ENCODE measurements around the gene PLEKHG3. TPM values are rescaled to one million over a fixed set of nuclear protein-coding genes. Genes with fewer than 3 reads are reported as not detected.

Gene PLEKHG3
- total RNA-seq, 1 donor, result 11.2 TPM

DNA sequence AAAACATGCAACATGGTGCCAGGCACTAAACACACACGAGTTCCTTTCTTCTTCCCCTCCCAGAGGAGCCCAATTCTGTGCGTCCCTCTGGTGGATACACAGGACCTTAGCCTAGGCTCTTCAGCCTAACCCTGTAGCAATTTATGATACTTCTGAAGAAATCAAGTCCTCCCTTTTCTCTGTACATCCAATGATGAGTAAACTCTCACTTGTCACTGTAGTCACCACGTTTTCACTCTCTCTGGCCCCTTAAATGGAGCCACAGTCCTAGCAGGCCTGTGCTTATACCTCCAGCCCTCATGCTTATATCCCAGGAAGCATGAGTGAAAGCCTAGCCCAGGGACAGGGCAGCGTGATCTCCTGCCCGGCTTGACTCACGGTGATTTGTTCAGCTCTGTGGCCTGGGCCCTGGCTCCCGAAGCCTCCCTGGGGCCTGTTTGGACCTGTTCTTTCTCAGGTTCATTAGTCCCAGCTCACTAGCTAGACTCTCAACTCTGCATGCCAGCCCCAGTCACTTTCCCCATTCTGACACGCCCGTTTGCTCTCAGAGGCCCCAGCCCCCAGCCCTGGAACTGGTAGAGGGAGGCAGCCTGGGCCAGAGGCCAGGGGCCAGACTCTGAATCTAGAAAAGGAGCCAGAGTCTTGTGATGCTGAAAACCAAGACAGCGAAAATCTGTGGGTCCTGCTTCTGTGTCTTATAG is 24.1 kb upstream of the PLEKHG3 start:
- TF ChIP-seq, protein P1, sequence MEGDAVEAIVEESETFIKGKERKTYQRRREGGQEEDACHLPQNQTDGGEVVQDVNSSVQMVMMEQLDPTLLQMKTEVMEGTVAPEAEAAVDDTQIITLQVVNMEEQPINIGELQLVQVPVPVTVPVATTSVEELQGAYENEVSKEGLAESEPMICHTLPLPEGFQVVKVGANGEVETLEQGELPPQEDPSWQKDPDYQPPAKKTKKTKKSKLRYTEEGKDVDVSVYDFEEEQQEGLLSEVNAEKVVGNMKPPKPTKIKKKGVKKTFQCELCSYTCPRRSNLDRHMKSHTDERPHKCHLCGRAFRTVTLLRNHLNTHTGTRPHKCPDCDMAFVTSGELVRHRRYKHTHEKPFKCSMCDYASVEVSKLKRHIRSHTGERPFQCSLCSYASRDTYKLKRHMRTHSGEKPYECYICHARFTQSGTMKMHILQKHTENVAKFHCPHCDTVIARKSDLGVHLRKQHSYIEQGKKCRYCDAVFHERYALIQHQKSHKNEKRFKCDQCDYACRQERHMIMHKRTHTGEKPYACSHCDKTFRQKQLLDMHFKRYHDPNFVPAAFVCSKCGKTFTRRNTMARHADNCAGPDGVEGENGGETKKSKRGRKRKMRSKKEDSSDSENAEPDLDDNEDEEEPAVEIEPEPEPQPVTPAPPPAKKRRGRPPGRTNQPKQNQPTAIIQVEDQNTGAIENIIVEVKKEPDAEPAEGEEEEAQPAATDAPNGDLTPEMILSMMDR (IDR thresholded peaks at IDR 0.05; ENCODE audit: insufficient read depth, low read depth, low read length), result no peak

DNA sequence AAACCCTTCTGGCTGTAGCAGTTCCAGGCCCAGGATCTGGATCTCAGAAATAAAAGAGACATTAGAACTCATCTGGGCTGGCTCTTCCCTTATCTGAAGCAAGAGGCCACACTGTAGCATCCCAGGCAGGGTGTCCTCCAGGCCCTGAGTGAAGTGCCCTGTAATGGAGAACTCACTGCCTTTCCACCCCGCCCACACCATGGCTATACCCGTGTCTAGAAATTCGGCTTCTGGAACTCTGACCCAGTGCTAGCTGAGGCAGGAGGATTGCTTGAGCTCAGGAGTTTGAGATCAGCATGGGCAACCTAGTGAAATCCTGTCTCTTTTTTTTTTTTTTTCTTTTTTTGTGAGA is 23.5 kb upstream of the PLEKHG3 start:
- TF ChIP-seq, protein P1 (IDR thresholded peaks at IDR 0.05; ENCODE audit: insufficient read depth, low read depth, low read length), result no peak
- no peak for DNase-seq (ENCODE audit: low read depth)
- no peak overlapping the region for H3K4me3 ChIP-seq (ENCODE audit: low read depth, low read length)

More for the DNA sequence above, 24.1 kb upstream of the PLEKHG3 start:
- no peak for DNase-seq (ENCODE audit: low read depth)
- H3K4me3 ChIP-seq (ENCODE audit: low read depth, low read length), result no peak overlapping the region

DNA sequence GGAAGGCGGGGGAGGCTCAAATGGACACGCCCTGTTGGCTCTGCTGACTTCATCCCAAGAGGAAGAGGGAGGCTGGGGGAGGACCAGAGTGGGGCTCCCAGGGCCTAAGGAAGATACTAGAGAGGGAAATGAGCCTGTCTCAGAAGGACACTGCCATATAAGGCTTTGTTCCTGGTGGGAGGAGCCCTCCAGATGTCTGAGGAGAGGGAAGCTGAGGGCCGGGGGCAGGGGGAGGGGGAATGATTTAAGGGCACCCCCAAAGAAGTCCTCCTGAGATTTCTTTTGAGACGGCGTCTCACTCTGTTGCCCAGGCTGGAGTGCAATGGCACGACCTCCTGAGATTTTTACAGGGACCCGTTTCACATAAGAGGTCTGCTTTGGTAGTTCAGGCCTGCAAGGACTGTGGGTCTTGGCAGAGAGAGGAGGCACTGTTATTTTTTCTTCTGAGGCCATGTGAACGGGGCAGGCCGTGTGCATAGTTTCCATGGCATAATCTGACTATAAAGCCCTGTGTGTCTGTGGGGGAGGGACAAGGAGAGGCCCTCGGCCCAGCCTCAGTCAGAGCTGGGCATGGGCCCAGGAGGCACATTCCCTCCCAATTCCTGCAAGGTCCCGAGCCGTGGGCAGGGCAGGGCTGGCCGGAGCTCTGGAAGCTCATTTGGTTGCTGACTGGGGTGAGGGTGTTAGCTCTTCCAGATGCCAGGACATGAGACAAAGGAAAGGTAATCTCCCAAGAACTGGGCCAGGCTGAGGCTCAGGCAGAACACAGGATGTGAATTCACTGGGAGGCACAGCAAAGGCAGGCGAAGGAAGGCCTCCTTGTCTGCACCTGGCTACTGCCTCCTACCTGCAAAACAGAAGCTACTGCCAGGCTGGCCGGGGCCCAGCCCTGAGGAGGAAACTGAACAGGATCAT is 22.2 kb upstream of the PLEKHG3 start:
- H3K4me3 ChIP-seq (ENCODE audit: low read depth, low read length), result no peak overlapping the region
- TF ChIP-seq, protein P1 (IDR thresholded peaks at IDR 0.05; ENCODE audit: insufficient read depth, low read depth, low read length), result no peak
- DNase-seq (ENCODE audit: low read depth), result peak; percentile 64

DNA sequence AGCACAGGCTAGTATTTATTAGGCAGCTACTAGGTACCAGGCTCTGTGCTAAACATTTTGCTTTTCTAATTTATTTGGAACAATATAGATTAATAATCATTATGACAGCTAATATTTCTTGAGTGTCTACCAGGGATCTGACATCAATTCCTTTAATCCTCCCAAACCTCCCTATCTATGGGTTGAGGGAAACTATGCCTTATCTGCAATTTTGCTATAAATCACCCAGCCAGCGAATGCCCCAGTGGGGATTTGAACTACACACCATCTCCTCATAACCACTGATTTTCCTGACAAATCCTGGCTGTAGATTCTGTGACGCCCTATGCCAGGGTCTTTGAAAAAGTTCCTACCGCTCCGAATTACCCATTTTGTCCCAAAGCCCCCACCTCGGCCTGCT is 21.4 kb upstream of the PLEKHG3 start:
- DNase-seq (ENCODE audit: low read depth), result no peak
- TF ChIP-seq, protein P1 (IDR thresholded peaks at IDR 0.05; ENCODE audit: insufficient read depth, low read depth, low read length), result no peak
- no peak overlapping the region for H3K4me3 ChIP-seq (ENCODE audit: low read depth, low read length)

DNA sequence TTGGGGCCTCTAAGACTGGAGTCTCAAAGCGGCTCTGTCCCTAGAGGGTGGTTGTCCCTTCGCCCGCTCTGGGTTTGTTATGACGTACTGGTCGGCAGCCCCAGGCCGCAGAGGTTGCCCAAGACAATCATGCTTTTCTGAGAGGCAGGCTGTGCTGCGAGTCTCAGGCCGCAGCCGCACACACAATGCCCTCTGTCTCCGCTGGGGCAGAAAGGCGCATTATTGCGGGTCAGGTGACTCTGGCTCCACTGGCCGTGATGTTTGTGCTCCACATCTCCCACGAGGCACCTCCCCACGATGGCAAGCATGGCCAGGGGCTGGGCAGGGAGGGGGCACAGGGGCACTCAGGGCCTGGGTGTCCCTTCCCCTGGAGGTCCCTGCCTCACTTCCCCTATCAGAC is 21.0 kb upstream of the PLEKHG3 start:
- H3K4me3 ChIP-seq (ENCODE audit: low read depth, low read length), result no peak overlapping the region
- TF ChIP-seq, protein P1 (IDR thresholded peaks at IDR 0.05; ENCODE audit: insufficient read depth, low read depth, low read length), result no peak
- DNase-seq (ENCODE audit: low read depth), result no peak

DNA sequence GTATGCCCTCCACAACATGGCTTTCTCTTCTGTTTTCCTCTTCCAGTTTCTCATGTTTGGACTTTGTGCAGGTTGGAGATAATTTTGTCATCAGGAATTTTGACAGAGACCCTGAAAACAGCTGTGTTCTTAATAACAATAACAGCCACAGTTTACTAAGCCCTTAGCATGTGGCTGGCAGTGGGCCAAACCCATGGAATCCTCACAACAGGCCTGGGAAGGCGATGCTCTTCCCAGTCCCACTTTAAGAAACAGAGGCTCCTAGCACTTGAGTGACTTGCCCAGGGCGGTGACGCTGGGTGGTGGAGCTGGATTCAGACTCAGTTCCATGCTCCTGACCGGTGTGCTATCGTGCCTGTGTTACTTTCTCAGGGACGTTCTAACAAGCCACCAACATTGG is 20.1 kb upstream of the PLEKHG3 start:
- no peak overlapping the region for H3K4me3 ChIP-seq (ENCODE audit: low read depth, low read length)
- TF ChIP-seq, protein P1 (IDR thresholded peaks at IDR 0.05; ENCODE audit: insufficient read depth, low read depth, low read length), result no peak
- peak; percentile 95 for DNase-seq (ENCODE audit: low read depth)
